GM21381 (cell line): ENCODE data around the gene PLEK.

Experiments used
- ATAC-seq: cut with Tn5 transposase; IDR thresholded peaks from one replicate; pipeline ENCODE4 v1.9.1; 2021; ENCODE audit warnings: mild to moderate bottlenecking, moderate library complexity; ENCODE audit not compliant: unreplicated experiment

Gene PLEK

DNA sequence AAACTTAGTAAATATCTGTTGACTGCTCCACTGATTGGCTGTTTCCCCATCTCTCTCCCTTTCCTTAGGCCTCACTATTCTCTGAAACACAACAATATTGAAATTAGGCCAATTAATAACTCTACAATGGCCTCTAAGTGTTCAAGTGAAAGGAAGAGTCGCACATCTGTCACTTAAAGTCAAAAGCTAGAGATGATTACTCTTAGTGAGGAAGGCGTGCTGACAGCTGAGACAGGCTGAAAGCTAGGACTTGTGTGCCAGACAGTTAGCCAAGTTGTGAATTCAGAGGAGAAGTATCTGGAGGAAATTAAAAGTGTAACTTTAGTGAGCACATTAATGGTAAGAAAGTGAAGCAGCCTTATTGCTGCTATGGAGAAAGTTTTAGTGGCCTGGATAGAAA is 48.4 kb downstream of the PLEK start:
- ATAC-seq, result no peak

DNA sequence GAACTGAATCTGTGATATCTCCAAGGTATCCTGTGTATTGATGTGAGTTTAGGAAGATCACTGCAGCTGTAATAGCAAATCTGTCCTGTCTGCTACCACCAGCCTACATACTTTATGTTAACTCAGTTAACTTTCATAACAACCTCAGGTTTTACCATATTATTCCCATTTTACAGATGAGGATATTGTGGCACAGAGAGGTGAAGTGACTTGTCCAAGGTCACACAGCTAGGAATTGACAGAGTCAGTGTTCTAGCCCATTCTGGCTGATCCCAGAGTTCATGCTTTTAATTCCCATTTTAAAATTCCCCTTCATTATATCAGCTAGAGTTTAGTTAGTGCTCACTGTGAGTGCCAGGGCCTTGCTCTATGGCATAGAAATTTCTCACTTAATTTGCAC is 49.4 kb downstream of the PLEK start:
- ATAC-seq, result no peak

DNA sequence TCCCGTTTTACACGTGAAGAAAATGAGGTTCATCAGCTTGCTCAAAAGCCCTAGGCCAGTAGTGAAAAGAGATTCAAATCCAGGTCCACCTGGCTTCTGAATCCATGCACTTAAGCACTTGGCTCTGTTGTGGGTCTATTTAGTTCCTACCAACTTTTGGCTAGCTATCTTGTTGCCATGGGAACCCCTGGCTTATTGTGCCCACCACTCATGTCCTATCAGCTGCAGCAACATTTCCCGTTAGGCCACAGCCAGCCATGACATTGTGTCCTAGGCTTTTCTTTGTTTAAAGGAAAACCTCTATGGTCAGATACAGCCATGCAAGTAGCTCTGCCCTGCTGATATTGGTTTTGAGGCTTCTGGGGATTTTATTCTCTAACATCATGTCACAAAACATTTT is 49.8 kb downstream of the PLEK start:
- ATAC-seq, result no peak

DNA sequence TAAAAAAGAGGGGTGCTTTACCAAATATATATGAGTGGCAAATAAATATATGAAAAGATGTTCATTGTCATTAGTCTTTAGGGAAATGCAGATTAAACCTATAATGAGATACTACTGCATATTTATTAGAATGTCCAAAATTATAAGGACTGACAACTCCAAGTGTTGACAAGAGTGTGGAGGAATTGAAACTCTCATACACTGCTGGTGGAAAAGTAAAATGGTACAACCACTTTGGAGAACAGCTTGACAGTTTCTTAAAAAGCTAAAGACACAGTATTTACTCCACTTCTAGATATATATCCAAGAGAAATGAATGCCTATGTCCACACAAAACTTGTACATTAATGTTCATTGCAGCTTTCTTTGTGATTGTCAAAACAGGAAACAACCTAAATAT is 50.4 kb downstream of the PLEK start:
- no peak for ATAC-seq

DNA sequence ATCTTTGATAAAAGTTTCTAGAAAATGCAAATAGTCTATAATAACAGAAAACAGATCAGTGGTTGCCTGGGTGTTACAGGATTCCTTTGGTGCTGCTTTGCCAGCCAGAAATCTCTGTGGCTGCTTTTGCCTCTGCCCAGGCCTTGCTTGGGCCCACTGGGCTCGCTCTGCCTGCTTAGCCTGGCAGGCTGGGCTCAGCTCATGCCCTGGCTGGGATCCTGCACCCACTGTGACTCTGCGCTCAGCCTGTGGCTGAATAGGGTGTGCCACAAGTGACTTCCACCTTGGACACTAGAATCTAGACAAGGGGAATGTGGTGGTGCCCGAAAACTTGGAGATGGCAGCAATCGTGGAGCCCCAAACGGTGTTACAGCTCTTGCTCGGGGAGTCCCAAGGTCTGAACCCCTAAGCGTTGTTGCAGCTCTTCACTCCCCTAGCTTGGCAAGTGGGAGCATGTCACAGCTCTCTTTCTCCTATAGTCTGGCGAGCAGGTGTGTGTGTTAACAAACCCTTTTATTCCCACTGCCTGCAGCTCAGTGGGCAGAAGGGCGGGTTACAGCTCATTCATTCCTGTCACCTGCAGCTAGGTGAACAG is 51.1 kb downstream of the PLEK start:
- ATAC-seq, result no peak

DNA sequence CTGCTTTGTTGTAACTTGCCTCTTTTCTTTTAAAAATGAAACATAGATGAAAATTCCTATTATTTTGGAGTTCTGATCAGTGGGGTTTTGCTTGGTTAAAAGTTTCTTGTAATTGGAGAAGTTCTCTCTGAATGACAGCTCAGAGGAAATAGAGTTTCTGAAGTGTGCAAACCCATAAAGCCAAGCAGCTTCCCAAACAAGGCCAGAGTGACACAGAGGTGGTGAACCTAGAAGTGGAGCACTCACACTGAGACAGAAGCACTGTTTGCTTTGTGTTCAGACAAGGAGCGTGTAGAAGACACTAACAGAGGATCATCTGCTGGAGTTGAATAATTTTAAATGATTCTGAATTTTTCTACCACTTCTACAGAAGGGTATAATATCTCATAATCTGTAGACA is 52.8 kb downstream of the PLEK start:
- ATAC-seq, result no peak

DNA sequence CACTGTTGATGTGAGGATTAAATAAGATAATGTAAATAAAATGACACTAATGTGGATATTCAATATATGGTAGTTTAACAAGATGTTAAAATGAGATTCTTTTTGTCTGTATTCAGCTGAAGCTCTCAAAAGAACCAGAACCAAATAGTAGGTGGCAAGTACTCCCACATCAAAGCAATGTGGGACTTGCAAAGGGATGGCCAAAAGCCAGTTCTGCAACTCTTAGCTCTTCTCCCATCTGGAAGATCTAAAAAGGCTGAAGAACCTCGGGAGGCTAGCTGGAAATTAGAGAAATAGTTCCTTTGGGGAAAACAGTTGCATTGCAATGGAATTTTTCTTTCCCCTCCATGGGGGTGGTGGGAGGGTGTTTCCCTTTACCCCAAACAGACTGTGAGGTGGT is 53.3 kb downstream of the PLEK start:
- no peak for ATAC-seq

DNA sequence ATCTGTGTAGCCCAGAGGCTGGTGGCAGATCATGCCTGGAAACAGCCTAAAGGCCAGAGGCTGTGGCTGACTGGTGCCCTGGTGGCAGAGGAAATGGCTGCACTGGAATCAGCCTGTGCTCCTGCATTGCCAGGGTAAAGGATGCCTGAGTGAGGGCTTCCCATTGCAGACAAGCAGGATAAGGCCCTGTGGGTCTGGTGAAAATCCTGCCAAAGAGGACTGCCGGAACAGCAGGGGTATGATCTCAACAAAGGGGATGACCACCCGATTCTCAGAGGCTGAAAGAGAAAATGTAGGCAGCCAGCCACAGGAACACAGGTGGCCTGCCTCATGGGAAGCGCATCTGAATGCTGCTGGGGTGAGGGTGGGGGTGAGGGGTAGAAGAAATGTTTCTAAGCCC is 53.8 kb downstream of the PLEK start:
- ATAC-seq, result no peak

DNA sequence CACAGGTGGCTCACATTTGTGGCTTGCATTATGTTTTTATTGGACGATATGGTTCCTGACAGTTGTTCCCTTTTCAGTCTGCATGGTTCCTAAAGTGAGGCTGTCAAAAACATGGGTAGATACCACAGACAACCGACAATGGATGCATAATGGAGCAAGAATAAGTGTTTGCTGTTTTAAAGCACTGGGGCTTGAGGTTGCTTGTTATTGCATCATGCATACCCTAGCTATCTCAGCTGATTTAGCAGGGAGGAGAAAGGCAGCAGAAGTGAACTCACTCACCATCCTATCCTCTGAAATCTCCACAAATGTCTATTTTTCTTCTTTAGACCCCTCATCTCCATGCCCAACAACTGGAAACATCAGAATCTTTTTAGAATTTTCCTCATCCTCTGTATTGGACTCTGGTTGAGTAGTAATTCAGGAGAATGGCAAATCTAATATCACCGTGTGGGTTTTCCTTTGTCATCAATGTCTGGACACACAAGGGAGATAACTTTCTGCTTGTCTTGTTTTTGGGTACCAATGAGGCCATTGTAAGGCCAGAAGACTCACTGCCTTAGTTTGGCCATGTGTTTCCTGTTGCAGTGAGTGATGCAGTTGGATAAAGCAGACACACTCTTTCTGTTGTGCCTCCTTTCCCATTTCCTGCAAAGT is 55.3 kb downstream of the PLEK start:
- no peak for ATAC-seq

DNA sequence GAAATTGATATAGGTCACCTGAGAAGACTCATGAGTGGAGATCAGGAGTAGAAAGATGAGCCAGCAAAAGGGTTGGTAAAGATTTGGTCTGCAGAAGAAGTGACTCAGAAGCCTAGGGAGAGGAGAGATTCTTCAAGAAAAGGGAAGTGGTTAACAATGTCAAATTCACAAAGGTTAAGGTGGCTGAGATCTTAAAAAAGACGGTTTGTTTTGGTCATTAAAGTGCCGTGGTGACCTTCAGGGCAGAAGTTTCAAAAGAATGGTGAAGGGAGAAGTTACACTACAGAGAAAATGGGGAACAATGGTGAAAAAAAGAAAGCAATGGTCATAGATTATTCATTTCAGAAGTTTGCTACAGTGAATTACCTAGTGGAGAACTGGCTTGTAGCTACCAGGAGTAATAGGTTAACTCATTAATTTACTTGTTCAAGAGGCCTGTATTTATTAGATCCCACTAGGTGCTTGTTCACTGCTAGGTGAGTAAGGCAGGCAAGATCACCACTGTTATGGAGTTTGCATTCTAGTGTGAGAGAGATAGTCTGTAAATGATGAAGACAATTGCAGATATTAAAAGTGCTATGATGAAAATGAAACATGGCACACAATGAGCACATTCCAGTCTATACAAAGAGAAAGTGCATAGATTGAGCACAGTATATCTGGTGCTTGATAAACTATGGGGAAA is 59.0 kb downstream of the PLEK start:
- peak; percentile 81 for ATAC-seq

DNA sequence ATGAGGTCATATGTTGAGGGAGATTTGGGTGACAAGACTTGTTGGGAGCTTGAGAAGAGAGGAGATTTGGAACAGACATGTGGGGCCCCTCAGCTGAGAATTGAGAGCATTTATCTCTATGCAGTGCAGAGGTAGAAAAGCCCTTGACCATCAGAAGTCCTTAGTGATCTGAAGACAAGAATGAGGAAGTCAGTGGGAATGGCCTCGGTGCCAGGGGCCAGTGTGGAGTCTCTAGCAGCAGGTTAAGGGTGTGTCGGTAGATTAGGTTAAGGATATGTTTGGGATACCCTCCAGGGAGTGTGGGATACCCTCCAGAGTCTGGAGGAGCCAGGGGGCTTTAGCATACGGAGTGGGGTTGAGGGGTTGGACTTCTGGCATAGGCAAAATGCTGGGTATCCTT is 60.4 kb downstream of the PLEK start:
- ATAC-seq, result no peak

DNA sequence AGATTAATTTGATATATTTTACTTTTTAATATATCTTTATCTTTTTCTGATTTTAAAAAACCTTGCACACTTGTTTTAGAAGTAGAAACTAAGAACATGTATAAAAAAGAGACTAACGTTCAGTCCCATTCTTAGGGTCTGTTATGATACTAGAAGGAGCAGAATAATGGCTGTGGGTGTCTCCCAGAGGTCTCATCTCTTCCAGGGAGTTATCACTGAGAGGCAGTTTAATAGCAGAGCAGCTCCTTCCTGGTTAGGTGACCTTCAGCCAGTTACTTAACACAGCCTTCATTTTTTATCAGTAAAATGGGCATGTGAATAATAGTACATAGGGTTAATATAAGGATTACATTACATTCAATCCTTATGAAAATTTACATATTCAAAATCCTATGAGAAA is 61.4 kb downstream of the PLEK start:
- no peak for ATAC-seq

DNA sequence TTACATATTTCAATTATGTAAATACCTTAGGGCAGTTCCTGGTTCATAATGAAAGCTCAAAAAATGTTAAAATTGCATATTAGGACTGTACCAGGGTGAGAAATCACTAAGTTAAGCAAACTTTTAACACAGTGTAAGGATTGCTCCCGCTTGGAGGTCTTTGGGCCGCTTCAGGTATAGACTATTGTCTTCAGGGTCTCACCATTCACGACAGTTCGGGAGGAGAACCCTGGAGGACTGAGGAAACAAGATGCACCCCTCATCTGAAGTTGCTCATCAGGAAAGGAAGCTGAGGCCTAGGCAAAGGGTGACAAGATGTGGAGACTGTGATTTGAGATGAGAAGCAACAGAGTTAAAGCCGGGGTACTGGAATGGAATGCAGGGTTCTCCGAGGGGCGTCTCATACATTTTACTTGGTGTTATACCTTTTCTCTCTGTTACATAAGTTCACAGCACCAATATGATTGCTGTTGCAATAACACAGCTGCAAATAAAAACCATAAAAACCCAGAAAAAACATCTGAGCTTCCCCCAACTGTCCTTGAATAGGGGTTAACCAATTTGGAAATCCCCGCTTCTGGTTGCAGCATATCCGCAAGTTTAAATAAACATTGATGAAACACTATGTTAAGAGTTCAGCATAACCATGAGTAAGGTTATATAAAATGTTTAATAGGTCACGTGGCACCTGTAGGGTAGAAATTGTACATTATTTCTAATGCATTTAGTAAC is 61.9 kb downstream of the PLEK start:
- ATAC-seq, result no peak

DNA sequence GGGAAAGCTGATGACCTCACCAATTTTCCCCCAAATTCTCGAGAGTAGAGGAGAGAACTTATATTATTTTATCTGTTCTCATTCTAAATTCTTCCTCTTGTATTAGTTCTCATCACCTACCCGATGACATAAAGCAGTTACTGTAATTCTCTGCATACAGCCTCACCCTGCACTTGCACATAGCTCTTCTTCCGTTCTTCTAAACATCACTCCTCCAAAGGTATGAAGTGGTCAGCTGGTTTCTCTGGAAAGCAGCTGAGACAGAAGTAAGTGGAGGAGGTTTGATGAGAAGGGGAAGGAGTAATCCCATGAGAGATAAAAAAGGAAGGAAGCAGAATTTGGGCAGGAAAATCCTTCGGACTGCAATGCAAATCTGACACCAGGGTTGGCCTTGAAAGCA is 63.0 kb downstream of the PLEK start:
- no peak for ATAC-seq

DNA sequence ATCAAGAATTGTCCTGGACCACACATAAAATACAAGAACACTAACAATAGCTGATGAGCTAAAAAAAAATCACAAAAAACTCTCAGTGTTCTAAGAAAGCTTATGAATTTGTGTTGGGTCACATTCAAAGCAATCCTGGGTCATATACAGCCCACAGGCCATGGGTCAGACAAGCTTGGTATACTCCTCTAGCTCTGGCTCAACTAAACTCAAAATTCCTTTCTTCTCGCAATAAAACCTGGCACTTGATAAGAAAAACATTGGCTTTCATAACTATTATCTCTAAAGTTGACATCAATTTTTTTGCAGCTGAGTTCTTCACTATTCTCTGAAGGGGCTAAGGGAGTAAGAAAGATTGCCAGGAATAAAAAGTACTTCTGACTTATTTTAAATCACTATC is 63.7 kb downstream of the PLEK start:
- ATAC-seq, result no peak

DNA sequence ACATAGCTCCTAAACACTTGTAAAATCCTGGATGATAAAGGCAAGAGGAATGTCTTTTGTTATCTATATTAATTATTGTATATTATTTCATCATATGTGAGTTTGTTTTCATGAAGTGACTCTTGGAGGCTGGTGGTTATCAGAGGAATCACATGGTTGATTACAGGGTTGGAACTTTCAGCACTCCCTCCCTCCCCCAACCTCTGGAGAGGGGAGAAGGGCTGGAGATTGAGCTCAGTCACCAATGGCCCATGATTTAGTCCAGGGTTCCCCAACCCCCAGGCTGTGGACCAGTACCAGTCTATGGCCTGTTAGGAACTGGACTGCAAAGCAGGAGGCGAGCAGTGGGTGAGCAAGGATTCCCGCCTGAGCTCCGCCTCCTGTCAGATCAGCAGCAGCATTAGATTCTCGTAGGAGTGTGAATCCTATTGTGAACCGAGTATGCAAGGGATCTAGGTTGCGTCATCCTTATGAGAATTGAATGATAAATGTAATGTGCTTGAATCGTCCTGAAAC is 64.3 kb downstream of the PLEK start:
- ATAC-seq, result no peak

DNA sequence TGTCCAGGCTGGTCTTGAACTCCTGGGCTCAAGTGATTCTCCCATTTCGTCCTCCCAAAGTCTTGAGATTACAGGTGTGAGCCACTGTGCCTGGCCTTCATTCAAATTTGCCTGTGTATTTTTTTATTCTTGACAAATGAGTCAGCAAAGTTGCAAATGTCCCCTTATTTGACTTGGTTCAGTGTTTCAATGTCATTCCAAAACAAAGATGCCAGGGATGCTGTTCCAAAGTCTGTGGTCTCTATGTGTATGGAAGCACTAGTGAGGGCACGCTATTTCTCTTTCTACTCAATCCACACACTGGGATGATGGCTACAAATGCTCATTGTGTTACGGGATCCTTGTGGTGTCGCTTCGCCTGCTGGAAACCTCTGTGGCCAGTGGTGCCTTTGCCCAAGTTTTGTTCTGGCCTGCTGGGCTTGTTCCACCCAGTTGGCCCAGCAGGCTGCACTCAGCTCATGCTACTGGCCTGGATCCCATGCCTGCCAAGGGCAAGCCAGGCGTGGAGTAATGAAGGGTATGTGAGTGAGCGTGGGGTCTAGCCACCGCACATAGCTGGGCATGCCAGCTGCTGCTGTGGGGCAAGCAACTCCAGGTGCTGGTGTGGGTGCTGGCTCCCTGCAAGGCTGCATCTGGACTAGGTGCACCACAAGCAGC is 66.4 kb downstream of the PLEK start:
- ATAC-seq, result no peak

DNA sequence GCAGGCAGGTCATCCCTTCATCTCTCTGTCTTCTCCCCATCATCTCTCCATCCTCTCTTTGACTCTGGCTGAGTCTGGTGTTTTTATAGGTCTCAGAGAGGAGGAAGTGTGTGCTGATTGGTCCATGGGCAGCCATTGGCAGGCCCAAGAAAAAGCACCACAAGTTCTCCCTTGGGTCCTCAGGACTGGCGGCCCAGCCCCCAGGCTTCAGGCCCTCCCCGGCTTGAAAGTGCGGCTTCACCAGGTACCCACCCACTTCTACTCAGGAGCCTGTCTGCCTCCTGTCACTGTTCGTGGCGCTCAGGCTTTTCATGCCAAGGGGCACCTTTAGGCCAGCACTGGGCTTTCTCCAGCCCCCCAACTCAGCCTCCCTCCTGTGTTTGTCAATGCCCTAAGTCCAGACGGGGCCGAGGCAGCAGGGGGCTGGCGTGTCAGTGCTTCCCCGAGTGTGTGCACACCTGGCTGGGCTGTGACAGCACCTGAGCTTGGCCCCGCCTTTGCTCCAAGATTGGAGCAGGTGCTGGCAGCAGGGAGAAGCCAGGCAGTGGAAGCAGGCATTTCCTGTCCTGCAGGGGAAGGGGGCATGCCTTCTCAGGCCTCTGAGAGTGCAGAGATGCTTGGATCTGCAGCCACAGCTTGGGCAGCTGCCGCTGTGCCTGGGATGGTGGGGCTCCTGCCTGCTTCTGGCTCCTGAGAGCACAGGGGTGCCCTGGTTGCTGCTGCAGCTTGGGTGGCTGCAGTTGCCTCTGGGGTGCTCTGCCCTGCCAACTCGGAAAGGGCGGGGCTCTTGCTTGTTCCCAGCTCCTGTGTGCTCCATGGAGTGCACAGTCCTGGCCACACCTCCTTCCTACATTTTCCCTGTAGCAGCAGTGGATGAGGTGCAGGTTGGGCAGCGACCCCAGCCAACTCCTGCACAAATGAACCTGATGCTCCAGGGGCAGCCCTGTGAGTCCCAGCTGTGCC is 67.9 kb downstream of the PLEK start:
- ATAC-seq, result no peak

DNA sequence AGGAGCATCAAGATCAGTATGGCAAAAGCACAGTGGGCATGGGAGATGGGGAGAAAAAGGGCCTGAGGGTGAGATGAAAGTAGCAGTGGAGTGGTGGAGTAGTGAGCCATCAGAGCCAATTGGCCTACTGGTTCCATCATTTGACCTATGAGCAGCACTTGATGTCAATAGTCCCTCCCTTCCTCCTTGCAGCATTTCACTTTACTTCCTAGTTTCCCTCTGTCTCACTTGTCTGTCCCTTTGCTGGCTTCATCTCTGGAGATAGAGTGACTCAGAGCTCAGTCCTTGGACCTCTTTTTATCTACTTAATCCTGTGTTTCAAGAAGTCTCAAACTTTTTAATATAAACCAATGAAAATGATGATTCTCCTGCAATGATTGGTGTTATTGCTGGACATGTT is 69.9 kb downstream of the PLEK start:
- no peak for ATAC-seq

DNA sequence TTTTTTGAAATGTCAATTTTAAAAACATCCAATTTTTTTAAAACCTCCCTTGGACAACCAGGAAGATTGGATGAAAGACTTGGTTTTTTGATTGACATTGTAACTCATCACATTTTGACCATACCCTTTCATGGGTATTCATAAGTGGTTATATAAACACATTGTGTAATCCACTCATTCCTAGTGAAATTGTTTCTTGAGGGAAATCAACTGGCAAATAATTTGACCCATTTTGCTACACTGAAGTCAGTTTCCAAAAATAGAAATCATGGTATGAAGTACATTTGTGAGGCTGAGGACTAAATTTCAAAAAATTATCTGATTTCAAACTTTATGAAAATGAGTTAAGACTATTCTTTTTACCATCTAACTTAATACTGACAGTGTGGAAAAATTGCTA is 70.5 kb downstream of the PLEK start:
- ATAC-seq, result no peak
